Cardiac muscle cell (in vitro differentiated cells and primary cell): Measurements from ENCODE around the gene ELAVL3. TPM values are rescaled to one million over a fixed set of nuclear protein-coding genes. Genes with fewer than 3 reads are reported as not detected.
A peak's percentile ranks its signal among the peaks of the same experiment; 100 is the strongest.
"Not testable (repeated sequence)": the region's sequence is repeated elsewhere in the genome, so short reads cannot be mapped to it uniquely, and the experiment has no call there.

Experiments used
- DNase-seq, 2 donors: peaks; one replicate each; pipeline versions ENCODE4 v3.0.0 to v3.0.0-alpha.2; 2010 to 2017; ENCODE audit warnings: low read depth in 1 of 2, low spot score in 1 of 2
- H3K27ac ChIP-seq: fragments of 200-600 bp; sonication (generic); 2 replicates; pipeline ENCODE4 v1.5.1; 2016
- H3K27me3 ChIP-seq: fragments of 200-600 bp; sonication (generic); 2 replicates; pipeline ENCODE4 v1.6.0; 2016; ENCODE audit warnings: control low read depth
- H3K36me3 ChIP-seq: fragments of 200-600 bp; sonication (generic); 2 replicates; pipeline ENCODE4 v1.5.1; 2016; ENCODE audit warnings: control low read depth
- H3K4me1 ChIP-seq: fragments of 200-600 bp; sonication (generic); 2 replicates; pipeline ENCODE4 v1.8.1; 2017; ENCODE audit warnings: low read depth, mild to moderate bottlenecking, mixed run types
- H3K4me3 ChIP-seq: fragments of 200-600 bp; sonication (generic); 2 replicates; pipeline ENCODE4 v1.5.1; 2016; ENCODE audit warnings: mild to moderate bottlenecking
- H3K9me3 ChIP-seq: fragments of 200-600 bp; sonication (generic); 2 replicates; pipeline ENCODE4 v1.5.1; 2017; ENCODE audit warnings: low read depth, mild to moderate bottlenecking, control low read depth
- CTCF ChIP-seq: IDR thresholded peaks from 2 replicates; pipeline ENCODE4 v1.5.1; 2012; ENCODE audit warnings: low read depth, mild to moderate bottlenecking, low read length
- polyA plus RNA-seq: library from polyadenylated mRNA; unstranded; fragments of >200 nt; fragmentation: Nextera tagmentation; extraction: Ambion mirVana; gene quantifications from 2 replicates; pipeline ENCODE4 v1.2.1, GENCODE V29; 2016
- total RNA-seq: library from RNA; depleted of rRNA; stranded (reverse); fragments of >200 nt; gene quantifications from 2 replicates; pipeline ENCODE4 v1.2.3, GENCODE V29; 2016

ELAVL3 gene
- total and polyA plus RNA-seq, 2 experiments from 2014 or later, result 0.09 to 0.10 TPM

GRCh38 chr19:11458236-11458900 lies 22.5 kb downstream of the ELAVL3 start:
- no peak overlapping the region for H3K4me3 ChIP-seq
- no peaks in the 10 kb centered on the region for H3K9me3 ChIP-seq
- H3K27ac ChIP-seq, result no peak overlapping the region
- no peak for TF ChIP-seq CTCF
- H3K36me3 ChIP-seq, result no peaks in the 10 kb centered on the region
- no peaks in the 10 kb centered on the region for H3K4me1 ChIP-seq
- DNase-seq, result no peak
- no peaks in the 10 kb centered on the region for H3K27me3 ChIP-seq

- no peak overlapping the region for H3K4me3 ChIP-seq
- no peaks in the 10 kb centered on the region for H3K27me3 ChIP-seq
- no peaks in the 10 kb centered on the region for H3K36me3 ChIP-seq
- no peaks in the 10 kb centered on the region for H3K9me3 ChIP-seq
- TF ChIP-seq CTCF, result no peak
- no peaks in the 10 kb centered on the region for H3K4me1 ChIP-seq
- no peak overlapping the region for H3K27ac ChIP-seq
- DNase-seq, result no peak
Measured at GRCh38 chr19:11457831-11458230, 23.0 kb downstream of the ELAVL3 start.

DNA sequence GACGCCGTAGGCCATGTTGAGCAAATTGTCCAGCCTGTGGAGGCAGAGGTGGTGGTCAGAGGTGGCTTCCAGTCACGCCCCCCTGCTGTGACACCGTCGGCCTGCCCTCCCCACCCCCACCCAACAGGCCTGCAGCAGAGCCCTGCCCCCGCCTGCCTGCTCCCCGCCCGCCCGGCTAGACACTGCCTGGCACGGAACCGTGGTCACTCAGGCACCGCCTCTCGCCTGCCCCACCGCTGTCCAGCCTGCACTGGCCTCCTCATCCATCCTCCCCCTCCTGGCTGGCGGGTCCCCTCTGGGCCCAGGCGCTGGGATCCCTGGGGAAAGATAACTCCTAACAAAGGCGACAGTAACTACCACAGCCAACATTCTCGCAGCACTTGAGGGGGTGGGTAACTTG lies 23.7 kb downstream of the ELAVL3 start:
- no peaks in the 10 kb centered on the region for H3K9me3 ChIP-seq
- DNase-seq, result peak in 1 of 2 donors; percentile 12
- no peaks in the 10 kb centered on the region for H3K27me3 ChIP-seq
- H3K36me3 ChIP-seq, result no peaks in the 10 kb centered on the region
- no peak for TF ChIP-seq CTCF
- H3K27ac ChIP-seq, result no peak overlapping the region
- H3K4me1 ChIP-seq, result no peaks in the 10 kb centered on the region
- no peak overlapping the region for H3K4me3 ChIP-seq

- TF ChIP-seq CTCF, result no peak
- Histone ChIP-seq H3K27me3 (no peaks in the 10 kb centered on the region), H3K36me3 (no peaks in the 10 kb centered on the region), H3K27ac (no peak overlapping the region), H3K4me3 (no peak overlapping the region), H3K4me1 (no peaks in the 10 kb centered on the region), H3K9me3 (no peaks in the 10 kb centered on the region)
- DNase-seq, result no peak
Measured at GRCh38 chr19:11456659-11457058, 24.2 kb downstream of the ELAVL3 start.

- DNase-seq, H3K4me1 ChIP-seq, H3K9me3 ChIP-seq, H3K27me3 ChIP-seq, H3K4me3 ChIP-seq, H3K36me3 ChIP-seq, H3K27ac ChIP-seq: not testable (repeated sequence)
Measured at GRCh38 chr19:11455233-11455554, 25.7 kb downstream of the ELAVL3 start.

DNA sequence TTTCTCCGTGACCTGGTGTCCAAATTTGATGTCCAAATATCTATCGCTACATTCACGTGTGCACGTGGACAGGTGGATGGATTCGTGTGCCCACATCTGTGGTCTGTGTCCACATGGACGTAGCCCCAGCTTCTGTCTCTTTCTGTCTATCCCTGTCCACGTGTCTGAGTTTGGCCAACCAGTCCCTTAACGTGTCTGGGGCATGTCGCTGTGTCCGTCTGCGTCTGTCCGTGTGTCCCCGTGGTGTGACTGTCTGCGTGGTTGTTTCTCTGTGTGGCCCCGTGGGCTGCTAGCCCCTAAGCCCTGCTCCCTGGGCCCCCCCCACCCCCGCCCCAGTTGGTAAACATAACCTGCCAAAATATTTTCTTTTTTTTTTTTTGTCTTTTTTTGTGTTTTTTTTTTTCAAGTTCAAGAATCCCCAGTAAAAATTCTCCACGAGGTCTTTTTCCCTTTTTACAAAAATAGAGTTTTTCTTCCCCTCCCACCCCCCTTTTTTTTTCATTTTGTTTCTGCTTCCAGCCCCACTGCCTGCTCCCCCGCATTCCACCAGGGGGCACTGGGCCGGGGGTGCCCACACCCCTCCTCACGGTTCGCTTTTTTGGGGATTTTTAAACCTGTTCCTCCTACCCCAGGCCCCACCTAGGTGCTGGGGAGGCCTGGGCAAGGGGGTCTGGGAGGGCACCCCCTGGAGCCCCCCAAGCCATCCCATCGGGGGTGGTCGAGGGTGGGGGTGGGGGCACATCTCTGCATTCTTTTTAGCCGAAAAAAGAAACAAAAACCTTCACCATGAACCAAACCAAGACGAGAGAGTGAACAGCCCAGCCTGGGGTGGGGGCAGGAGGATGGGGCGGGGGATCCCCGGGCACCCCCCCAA lies 27.1 kb downstream of the ELAVL3 start:
- H3K27ac ChIP-seq, result no peak overlapping the region
- H3K27me3 ChIP-seq, result no peaks in the 10 kb centered on the region
- H3K4me1 ChIP-seq, result no peaks in the 10 kb centered on the region
- H3K4me3 ChIP-seq, result no peak overlapping the region
- DNase-seq, result no peak
- H3K36me3 ChIP-seq, result peaks cover 9% of the 10 kb centered on the region
- no peaks in the 10 kb centered on the region for H3K9me3 ChIP-seq
- TF ChIP-seq CTCF, result peak; percentile 32
